Activated CD4-positive, alpha-beta memory T cell treated with anti-CD3 and anti-CD28 coated beads, Interleukin-2, amount 10 ng/mL, durations not matched to agents 7 days and 5 days (primary cell): Measurements from ENCODE around the gene GSX2. TPM values are rescaled to one million over a fixed set of nuclear protein-coding genes. Genes with fewer than 3 reads are reported as not detected.

ENCODE experiments used
- CTCF ChIA-PET: fragments of 350-600 bp; sonication (Branson Sonifier 250); formaldehyde crosslinking; loops from one replicate; lab custom pipeline; 2021; ENCODE audit warnings: antibody characterized with exemption, inconsistent platforms; lab: Charles Lee
- POLR2A ChIA-PET: fragments of 350-600 bp; sonication (Branson Sonifier 250); formaldehyde crosslinking; loops from one replicate; lab custom pipeline; 2021; ENCODE audit warnings: antibody characterized with exemption; lab: Charles Lee
- DNase-seq: peaks from one replicate; pipeline ENCODE4 v3.0.0-alpha.2; 2020
- H3K27ac Mint-ChIP-seq: one replicate; pipeline ENCODE4 v1.8.0; 2021; ENCODE audit warnings: mild to moderate bottlenecking, mixed read lengths
- H3K27me3 Mint-ChIP-seq: one replicate; pipeline ENCODE4 v1.8.0; 2021; ENCODE audit warnings: mixed read lengths
- H3K36me3 Mint-ChIP-seq: one replicate; pipeline ENCODE4 v1.8.0; 2021; ENCODE audit warnings: low read depth, mixed read lengths
- H3K4me1 Mint-ChIP-seq: one replicate; pipeline ENCODE4 v1.8.0; 2021; ENCODE audit warnings: mixed read lengths
- H3K4me3 Mint-ChIP-seq: one replicate; pipeline ENCODE4 v1.8.0; 2021; ENCODE audit warnings: mild to moderate bottlenecking, mixed read lengths
- H3K9me3 Mint-ChIP-seq: one replicate; pipeline ENCODE4 v1.8.0; 2021; ENCODE audit warnings: mixed read lengths
- total RNA-seq, 2 experiments: library from RNA; stranded (reverse); gene quantifications; one replicate each; pipeline ENCODE4 v1.2.3, GENCODE V29; 2021

The GSX2 gene
- total RNA-seq, 2 experiments from 2014 or later: not detected

GRCh38 chr4:54089875-54090274, 10.1 kb upstream of the GSX2 start:
- POLR2A ChIA-PET: no interaction called here
- peaks cover 64% of the 10 kb centered on the region for H3K27me3 Mint-ChIP-seq
- H3K4me3 Mint-ChIP-seq: no peak overlapping the region
- no peaks in the 10 kb centered on the region for H3K9me3 Mint-ChIP-seq
- peaks cover 4% of the 10 kb centered on the region for H3K36me3 Mint-ChIP-seq
- CTCF ChIA-PET: interaction anchor here (1.5 kb wide), 1 partner anchor 144 kb away, joined by 5 read pairs; no protein-coding TSS in a partner anchor
- DNase-seq: no peak
- H3K4me1 Mint-ChIP-seq: peaks cover 17% of the 10 kb centered on the region
- H3K27ac Mint-ChIP-seq: no peak overlapping the region

GRCh38 chr4:54090404-54090803, 9.6 kb upstream of the GSX2 start:
- Mint-ChIP-seq H3K27me3 (peaks cover 69% of the 10 kb centered on the region), H3K36me3 (peaks cover 4% of the 10 kb centered on the region), H3K4me3 (no peak overlapping the region), H3K9me3 (no peaks in the 10 kb centered on the region), H3K27ac (no peak overlapping the region), H3K4me1 (peaks cover 17% of the 10 kb centered on the region)
- no peak for DNase-seq
- CTCF ChIA-PET: interaction anchor here (1.5 kb wide), 1 partner anchor 144 kb away, joined by 5 read pairs; no protein-coding TSS in a partner anchor
- POLR2A ChIA-PET: no interaction called here

GRCh38 chr4:54090804-54091623, 8.9 kb upstream of the GSX2 start:
- ChIA-PET CTCF (interaction anchor here (0.9 kb wide), 1 partner anchor 142 kb away, joined by 3 read pairs; no protein-coding TSS in a partner anchor), POLR2A (no interaction called here)
- Mint-ChIP-seq H3K4me3 (peak overlapping the region; percentile 52), H3K4me1 (peaks cover 17% of the 10 kb centered on the region), H3K36me3 (peaks cover 4% of the 10 kb centered on the region), H3K9me3 (no peaks in the 10 kb centered on the region), H3K27me3 (peaks cover 72% of the 10 kb centered on the region), H3K27ac (no peak overlapping the region)
- DNase-seq: no peak

- DNase-seq: peak; percentile 75
- H3K4me1 Mint-ChIP-seq: peaks cover 17% of the 10 kb centered on the region
- peak overlapping the region; percentile 80 for H3K4me3 Mint-ChIP-seq
- H3K27ac Mint-ChIP-seq: no peak overlapping the region
- ChIA-PET POLR2A (no interaction called here), CTCF (interaction anchor here (0.9 kb wide), 1 partner anchor 141 kb away, joined by 3 read pairs; no protein-coding TSS in a partner anchor)
- peaks cover 4% of the 10 kb centered on the region for H3K36me3 Mint-ChIP-seq
- H3K9me3 Mint-ChIP-seq: no peaks in the 10 kb centered on the region
- H3K27me3 Mint-ChIP-seq: peaks cover 74% of the 10 kb centered on the region
Observed at GRCh38 chr4:54091637-54092404, 8.1 kb upstream of the GSX2 start.

- DNase-seq: no peak
- H3K27ac Mint-ChIP-seq: no peak overlapping the region
- H3K36me3 Mint-ChIP-seq: peaks cover 4% of the 10 kb centered on the region
- H3K4me1 Mint-ChIP-seq: peaks cover 17% of the 10 kb centered on the region
- peak overlapping the region; percentile 80 for H3K4me3 Mint-ChIP-seq
- ChIA-PET CTCF (no interaction called here), POLR2A (no interaction called here)
- H3K27me3 Mint-ChIP-seq: peaks cover 76% of the 10 kb centered on the region
- H3K9me3 Mint-ChIP-seq: no peaks in the 10 kb centered on the region
Observed at GRCh38 chr4:54092405-54093323, 7.3 kb upstream of the GSX2 start.

- no peak for DNase-seq
- ChIA-PET POLR2A (interaction anchor here (1.0 kb wide), 1 partner anchor 36 kb away, joined by 3 read pairs; no protein-coding TSS in a partner anchor), CTCF (no interaction called here)
- no peak overlapping the region for H3K4me3 Mint-ChIP-seq
- H3K4me1 Mint-ChIP-seq: peaks cover 17% of the 10 kb centered on the region
- H3K9me3 Mint-ChIP-seq: no peaks in the 10 kb centered on the region
- no peak overlapping the region for H3K27ac Mint-ChIP-seq
- peaks cover 78% of the 10 kb centered on the region for H3K27me3 Mint-ChIP-seq
- H3K36me3 Mint-ChIP-seq: peaks cover 4% of the 10 kb centered on the region
Observed at GRCh38 chr4:54093324-54094240, 6.4 kb upstream of the GSX2 start.

GRCh38 chr4:54094451-54094850, 5.5 kb upstream of the GSX2 start:
- no peaks in the 10 kb centered on the region for H3K9me3 Mint-ChIP-seq
- ChIA-PET CTCF (no interaction called here), POLR2A (interaction anchor here (1.0 kb wide), 1 partner anchor 37 kb away, joined by 3 read pairs; no protein-coding TSS in a partner anchor)

GRCh38 chr4:54095110-54095825, 4.7 kb upstream of the GSX2 start:
- H3K36me3 Mint-ChIP-seq: peaks cover 4% of the 10 kb centered on the region
- CTCF ChIA-PET: no interaction called here
- no peak overlapping the region for H3K4me3 Mint-ChIP-seq

More at GRCh38 chr4:54094451-54094850, 5.5 kb upstream of the GSX2 start:
- Mint-ChIP-seq H3K4me3 (no peak overlapping the region), H3K27ac (no peak overlapping the region), H3K4me1 (peaks cover 25% of the 10 kb centered on the region), H3K27me3 (peaks cover 83% of the 10 kb centered on the region), H3K36me3 (peaks cover 4% of the 10 kb centered on the region)
- no peak for DNase-seq

GRCh38 chr4:54096295-54096962, 3.5 kb upstream of the GSX2 start:
- peaks cover 4% of the 10 kb centered on the region for H3K36me3 Mint-ChIP-seq
- DNase-seq: no peak
- ChIA-PET CTCF (interaction anchor here (1.6 kb wide), 1 partner anchor 137 kb away, joined by 8 read pairs; no protein-coding TSS in a partner anchor), POLR2A (no interaction called here)
- H3K4me3 Mint-ChIP-seq: no peak overlapping the region
- H3K27me3 Mint-ChIP-seq: peaks cover 87% of the 10 kb centered on the region
- peaks cover 31% of the 10 kb centered on the region for H3K4me1 Mint-ChIP-seq
- no peak overlapping the region for H3K27ac Mint-ChIP-seq
- no peaks in the 10 kb centered on the region for H3K9me3 Mint-ChIP-seq

More at GRCh38 chr4:54095110-54095825, 4.7 kb upstream of the GSX2 start:
- no peak overlapping the region for H3K27ac Mint-ChIP-seq
- POLR2A ChIA-PET: no interaction called here
- DNase-seq: no peak
- H3K27me3 Mint-ChIP-seq: peaks cover 88% of the 10 kb centered on the region
- H3K9me3 Mint-ChIP-seq: no peaks in the 10 kb centered on the region
- H3K4me1 Mint-ChIP-seq: peaks cover 30% of the 10 kb centered on the region

- ChIA-PET POLR2A (no interaction called here), CTCF (interaction anchor here (1.6 kb wide), 1 partner anchor 136 kb away, joined by 8 read pairs; no protein-coding TSS in a partner anchor)
- H3K36me3 Mint-ChIP-seq: peaks cover 4% of the 10 kb centered on the region
- no peak for DNase-seq
- peaks cover 89% of the 10 kb centered on the region for H3K27me3 Mint-ChIP-seq
- no peak overlapping the region for H3K27ac Mint-ChIP-seq
- H3K9me3 Mint-ChIP-seq: no peaks in the 10 kb centered on the region
- H3K4me3 Mint-ChIP-seq: no peak overlapping the region
- H3K4me1 Mint-ChIP-seq: peaks cover 29% of the 10 kb centered on the region
Observed at GRCh38 chr4:54097152-54097551, 2.8 kb upstream of the GSX2 start.
